GM19238 (cell line): ENCODE data around the gene GAREM1.

Experiments used
- DNase-seq: peaks from one replicate; pipeline ENCODE4 v3.0.0; 2011; ENCODE audit warnings: low spot score; ENCODE audit not compliant: insufficient read length

Gene GAREM1

GRCh38 chr18:32459361-32460101 lies 11.2 kb downstream of the GAREM1 start:
- DNase-seq: no peak

- DNase-seq: no peak
Observed at GRCh38 chr18:32455361-32455760, 15.3 kb downstream of the GAREM1 start.

DNA sequence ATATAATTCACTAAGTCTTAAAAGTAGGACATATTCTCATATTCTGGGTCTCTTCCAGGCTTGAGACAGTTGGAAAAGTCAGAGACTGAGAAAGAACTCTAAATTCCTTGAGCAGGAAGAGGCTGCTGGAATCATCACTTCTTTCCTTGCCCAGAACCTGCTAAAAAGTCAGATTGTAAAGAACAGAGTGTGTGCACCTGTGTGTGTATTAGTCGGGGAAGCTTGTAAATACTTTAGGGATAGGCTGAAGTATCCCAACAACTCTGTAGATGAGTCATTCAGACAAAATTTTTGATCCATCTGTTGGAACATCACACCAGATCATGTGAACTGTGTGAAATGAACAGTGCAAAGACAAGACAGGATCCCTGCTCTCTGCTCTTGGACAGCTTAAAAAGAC lies 16.1 kb downstream of the GAREM1 start:
- no peak for DNase-seq

- DNase-seq: no peak
Observed at GRCh38 chr18:32450874-32451273, 19.8 kb downstream of the GAREM1 start.

GRCh38 chr18:32450026-32450691 lies 20.5 kb downstream of the GAREM1 start:
- DNase-seq: no peak

DNA sequence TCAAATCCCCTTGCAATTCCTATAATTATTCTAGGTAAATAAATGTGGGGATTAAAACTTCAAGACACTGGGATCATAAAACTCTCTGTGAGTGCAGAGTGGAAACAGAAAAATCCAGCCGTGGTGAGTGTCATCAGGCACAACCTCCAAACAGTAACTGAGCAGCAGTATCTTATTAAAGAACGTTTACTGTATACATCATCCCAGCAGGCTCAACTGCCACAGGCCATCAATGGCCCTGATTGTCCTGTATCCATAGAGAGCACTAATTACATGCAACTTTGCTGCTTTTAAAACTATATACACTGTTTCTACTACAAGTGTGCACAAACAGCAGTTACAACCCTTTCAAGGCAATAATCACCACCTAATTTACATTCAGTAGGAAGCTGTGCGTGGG lies 23.9 kb downstream of the GAREM1 start:
- DNase-seq: no peak

GRCh38 chr18:32445846-32446245 lies 24.8 kb downstream of the GAREM1 start:
- DNase-seq: no peak

DNA sequence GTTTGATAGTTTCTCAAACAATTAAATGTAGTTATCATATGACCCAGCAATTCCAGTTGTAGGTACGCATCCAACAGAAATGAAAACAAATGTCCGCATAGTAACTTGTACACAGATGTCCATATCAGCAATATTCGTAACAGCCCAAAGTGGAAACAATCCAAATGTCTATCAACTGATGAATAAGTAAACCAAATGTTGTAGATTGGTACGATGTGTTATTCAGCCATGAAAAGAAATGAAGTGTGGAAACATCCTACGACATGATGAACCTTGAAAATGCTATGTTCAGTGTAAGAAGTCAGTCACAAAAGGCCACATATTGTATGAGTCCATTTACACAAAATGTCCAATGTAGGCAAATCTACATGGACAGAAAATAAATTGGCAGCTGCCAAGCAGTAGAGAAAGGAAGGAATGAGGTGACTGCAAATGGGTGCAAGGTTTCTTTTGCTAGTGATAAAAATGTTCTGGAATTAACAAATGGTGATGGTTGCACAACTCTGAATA lies 26.9 kb downstream of the GAREM1 start:
- DNase-seq: no peak

- no peak for DNase-seq
Observed at GRCh38 chr18:32443033-32443705, 27.5 kb downstream of the GAREM1 start.

DNA sequence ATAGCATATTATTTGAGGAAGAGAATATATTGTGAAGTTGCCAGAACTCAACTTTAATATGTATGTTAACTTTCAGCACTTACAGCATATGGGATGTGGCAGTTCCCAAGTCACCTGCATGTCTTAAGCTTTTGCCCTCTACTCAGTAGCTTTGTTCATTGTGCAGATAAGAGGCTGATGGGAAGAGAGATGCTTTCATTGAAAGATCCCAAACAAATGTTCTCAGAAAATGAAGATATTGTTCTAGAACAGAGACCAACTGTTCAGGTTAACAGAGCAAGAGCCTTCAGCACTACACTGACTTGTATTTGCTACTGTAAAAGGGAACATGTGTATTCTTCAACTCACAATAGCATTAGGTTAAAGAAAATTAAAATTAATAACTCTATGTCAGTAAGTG lies 28.1 kb downstream of the GAREM1 start:
- no peak for DNase-seq

- DNase-seq: no peak
Observed at GRCh38 chr18:32441533-32441932, 29.1 kb downstream of the GAREM1 start.

GRCh38 chr18:32440518-32440917 lies 30.2 kb downstream of the GAREM1 start:
- DNase-seq: no peak

DNA sequence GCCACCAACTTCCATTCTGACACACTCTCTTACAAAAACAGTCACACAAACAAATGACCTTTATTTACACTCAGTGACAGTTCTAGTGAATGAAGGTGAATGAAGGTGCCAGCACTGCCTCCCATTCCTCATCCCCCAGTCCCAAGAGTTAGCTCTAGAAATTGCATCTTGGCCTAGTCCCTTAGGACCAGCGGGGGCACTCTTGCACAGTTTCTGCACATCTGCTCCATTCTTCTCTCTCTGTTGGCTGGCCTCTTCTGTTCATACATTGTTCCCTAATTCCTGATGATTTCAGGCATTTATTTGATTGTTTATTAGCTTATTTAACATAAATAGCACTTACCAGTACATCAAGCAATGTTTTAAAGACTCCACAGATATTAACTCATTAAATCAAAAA lies 30.9 kb downstream of the GAREM1 start:
- no peak for DNase-seq

GRCh38 chr18:32439241-32439640 lies 31.4 kb downstream of the GAREM1 start:
- DNase-seq: no peak

DNA sequence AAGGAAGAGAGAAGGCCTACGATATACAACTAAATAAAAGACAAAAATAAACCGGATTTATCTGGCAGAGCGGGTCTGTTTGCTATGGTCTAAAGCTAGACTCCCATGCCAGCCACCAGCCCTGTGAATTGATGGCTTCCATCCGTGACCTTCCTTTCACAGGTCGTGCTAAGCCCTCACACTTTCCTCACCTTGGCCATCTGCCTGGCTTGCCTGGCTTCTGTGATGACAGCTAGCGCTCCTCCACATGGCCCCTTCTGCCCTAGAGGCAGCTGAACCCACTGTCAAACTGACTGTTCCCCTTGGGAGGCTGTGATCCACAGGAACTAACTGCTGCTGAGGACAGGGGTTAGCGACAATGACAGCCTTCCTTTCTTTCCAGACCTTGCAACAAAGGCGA lies 32.5 kb downstream of the GAREM1 start:
- no peak for DNase-seq

DNA sequence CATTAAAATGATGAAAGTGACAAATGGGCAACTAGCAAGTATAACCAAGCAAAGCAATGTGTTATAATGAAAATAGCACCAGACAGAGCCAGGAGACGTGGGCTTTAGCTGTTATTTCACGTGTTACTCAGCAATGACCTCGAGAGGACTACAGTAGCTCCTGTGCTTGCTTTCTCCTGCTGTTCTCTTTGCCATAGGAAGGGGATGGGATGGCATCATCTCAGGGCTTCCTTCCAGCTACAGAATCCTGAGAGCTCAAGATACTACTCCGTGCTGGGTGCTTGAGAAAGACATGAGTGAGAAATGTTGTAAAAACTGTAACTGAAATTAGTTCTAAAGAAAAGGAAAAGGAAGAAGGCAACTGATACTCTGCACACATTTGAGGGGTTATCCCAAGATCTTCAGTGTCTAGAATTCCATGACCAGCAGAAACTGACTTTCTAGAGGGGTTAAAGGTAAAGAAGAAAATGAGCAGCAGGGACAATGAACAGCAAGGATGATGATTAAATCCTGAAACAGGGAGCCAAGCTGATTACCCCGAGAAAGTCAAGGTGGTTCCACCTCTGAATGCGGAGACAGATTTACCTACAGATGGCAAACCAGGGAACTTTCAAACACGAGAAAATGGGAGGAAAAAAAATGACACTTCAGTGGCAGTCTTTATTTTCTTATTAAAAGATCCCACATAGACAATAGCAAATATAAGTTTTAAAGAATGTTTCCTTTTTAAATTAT lies 33.4 kb downstream of the GAREM1 start:
- DNase-seq: no peak

DNA sequence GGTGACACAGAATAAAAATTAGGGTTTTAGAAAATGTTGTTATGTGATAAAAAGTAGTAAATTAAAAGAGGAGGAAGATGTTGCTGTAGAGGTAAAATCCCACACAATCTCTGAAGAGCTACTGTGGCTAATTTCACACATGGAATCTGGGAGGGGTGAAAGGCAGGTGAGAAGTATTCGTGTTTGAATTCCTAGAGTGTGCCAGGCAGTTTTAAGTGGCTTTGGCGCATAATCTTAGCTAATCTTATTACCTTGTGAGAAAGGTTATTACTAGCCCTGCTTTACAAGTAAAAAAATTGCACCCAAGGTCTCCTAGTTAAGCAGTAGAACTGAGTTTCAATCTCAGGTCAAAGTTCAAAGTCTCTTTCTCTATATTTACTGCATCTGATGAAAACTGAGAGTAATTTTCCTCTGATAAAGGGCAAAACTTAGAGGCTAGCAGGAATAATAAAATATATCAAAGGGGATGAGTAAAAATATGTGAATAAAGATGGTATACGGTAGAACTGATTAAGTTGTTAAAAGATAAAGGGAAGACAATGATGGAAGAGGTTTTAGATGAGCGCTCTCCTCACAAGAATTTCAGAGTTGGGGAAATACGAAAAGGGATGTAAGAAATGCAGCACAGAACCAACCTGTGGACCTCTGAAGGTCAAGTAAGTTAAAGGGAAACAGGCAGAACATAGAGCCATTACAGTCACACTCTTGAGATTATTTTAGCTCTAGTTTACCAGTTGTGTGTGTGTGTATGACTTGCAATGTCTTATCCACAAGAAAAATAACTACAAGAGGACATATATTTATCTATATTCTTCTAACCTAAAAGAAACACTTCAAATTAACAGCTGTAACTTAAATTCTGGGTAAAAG lies 34.8 kb downstream of the GAREM1 start:
- no peak for DNase-seq

GRCh38 chr18:32431753-32432152 lies 38.9 kb downstream of the GAREM1 start:
- DNase-seq: no peak

- no peak for DNase-seq
Observed at GRCh38 chr18:32429402-32429801, 41.3 kb downstream of the GAREM1 start.

DNA sequence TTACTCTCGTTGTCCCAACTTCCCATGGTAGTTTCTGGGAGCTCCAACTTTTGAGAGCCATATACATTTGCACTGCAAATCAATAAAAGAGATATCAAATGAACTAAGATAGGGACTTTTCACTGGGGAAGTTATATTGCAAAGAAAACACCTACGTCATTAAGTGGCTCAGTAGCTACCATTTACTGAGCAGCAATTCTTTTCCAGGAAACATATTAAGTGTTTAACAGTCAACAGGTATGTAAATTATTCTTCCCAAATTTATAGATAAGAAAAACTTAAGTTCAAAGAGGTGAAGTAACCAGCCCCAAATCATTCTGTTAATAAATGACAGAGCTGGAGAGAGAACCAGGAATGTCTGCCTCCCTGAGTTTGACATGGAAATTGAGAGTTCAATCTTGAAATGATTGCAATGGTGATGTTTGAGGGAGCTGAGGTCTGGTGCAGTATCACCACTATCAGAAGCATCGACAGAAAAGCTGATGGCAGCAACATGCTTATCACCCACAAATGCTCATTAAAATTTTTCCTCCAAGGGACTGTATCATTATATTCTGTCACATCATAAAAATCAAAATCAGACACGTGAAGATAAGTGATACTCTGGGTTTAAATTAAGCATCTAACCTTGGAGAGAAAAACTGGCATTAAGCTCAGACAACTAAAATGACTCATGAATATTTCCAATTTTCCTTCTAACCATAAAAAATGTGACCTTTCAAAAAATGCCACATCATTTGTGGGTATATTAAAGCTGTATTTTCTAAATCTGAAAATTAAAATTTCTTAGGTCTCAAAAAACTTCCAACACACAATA lies 43.4 kb downstream of the GAREM1 start:
- no peak for DNase-seq
